Measurements from ENCODE around the gene UAP1. TPM values are rescaled to one million over a fixed set of nuclear protein-coding genes. Genes with fewer than 3 reads are reported as not detected.

The UAP1 gene
- total and polyA plus RNA-seq, 2 donors = 21.9 to 56.3 TPM

DNA sequence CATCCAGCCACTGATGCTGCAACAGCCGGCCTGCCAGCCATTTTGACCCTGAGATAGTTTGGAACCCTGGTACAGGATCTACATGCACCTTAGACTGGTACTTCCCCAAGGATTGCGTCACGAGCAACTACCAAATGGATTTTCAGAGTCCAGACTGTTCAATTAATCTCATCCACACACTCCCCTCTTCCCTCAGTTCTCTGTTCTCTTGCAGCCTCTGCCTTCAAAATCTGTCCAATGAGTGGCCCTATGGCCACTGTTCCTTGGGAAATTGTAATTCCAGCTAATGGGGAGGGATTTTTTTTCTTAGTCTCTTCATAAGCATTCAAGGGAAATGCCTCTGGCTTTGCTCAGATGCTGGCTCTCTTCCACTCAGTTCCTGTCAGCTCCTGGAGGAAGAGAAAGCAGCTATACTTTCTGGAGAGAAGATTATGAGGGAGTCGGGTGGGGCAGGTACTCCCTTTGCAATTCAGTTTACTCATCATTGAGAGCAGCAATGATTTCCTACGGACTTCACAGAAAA lies 19.8 kb upstream of the UAP1 start:
- H3K27ac ChIP-seq (ENCODE audit: low read depth in 1 of 2, low read length in 1 of 2) = no peak overlapping the region
- WGBS = 88% methylated on average over 5 of the region's 5 CpGs
- no peak for DNase-seq (ENCODE audit: low read depth in 6 of 9, low spot score in 9 of 9)

GRCh38 chr1:162543228-162543627 lies 18.3 kb upstream of the UAP1 start:
- WGBS = 81% methylated on average over 3 of the region's 3 CpGs
- no peaks in the 10 kb centered on the region for H3K9me3 ChIP-seq (ENCODE audit: control insufficient read depth in 2 of 2, insufficient read depth in 1 of 2, low read length in 1 of 2)
- H3K27me3 ChIP-seq (ENCODE audit: control insufficient read depth in 2 of 2, insufficient read depth in 1 of 2, low read length in 1 of 2) = no peaks in the 10 kb centered on the region

More for the DNA sequence above, 19.8 kb upstream of the UAP1 start:
- H3K4me1 ChIP-seq (ENCODE audit: control insufficient read depth in 2 of 2, insufficient read depth in 2 of 2, low read length in 2 of 2) = no peaks in the 10 kb centered on the region
- H3K9me3 ChIP-seq (ENCODE audit: control insufficient read depth in 2 of 2, insufficient read depth in 1 of 2, low read length in 1 of 2) = no peaks in the 10 kb centered on the region
- no peaks in the 10 kb centered on the region for H3K36me3 ChIP-seq (ENCODE audit: control insufficient read depth in 2 of 2, insufficient read depth in 2 of 2, low read length in 1 of 2)
- H3K4me3 ChIP-seq (ENCODE audit: low read length in 2 of 2) = no peak overlapping the region
- H3K27me3 ChIP-seq (ENCODE audit: control insufficient read depth in 2 of 2, insufficient read depth in 1 of 2, low read length in 1 of 2) = no peaks in the 10 kb centered on the region

GRCh38 chr1:162548170-162548569 lies 13.4 kb upstream of the UAP1 start:
- DNase-seq (ENCODE audit: low read depth in 6 of 9, low spot score in 9 of 9) = no peak
- WGBS = 97% methylated on average over 4 of the region's 4 CpGs
- Histone ChIP-seq H3K9me3 (ENCODE audit: control insufficient read depth in 2 of 2, insufficient read depth in 1 of 2, low read length in 1 of 2) (no peaks in the 10 kb centered on the region), H3K4me1 (ENCODE audit: control insufficient read depth in 2 of 2, insufficient read depth in 2 of 2, low read length in 2 of 2) (no peaks in the 10 kb centered on the region), H3K27me3 (ENCODE audit: control insufficient read depth in 2 of 2, insufficient read depth in 1 of 2, low read length in 1 of 2) (no peaks in the 10 kb centered on the region), H3K27ac (ENCODE audit: low read depth in 1 of 2, low read length in 1 of 2) (no peak overlapping the region), H3K4me3 (ENCODE audit: low read length in 2 of 2) (no peak overlapping the region), H3K36me3 (ENCODE audit: control insufficient read depth in 2 of 2, insufficient read depth in 2 of 2, low read length in 1 of 2) (no peaks in the 10 kb centered on the region)

More at GRCh38 chr1:162543228-162543627, 18.3 kb upstream of the UAP1 start:
- H3K36me3 ChIP-seq (ENCODE audit: control insufficient read depth in 2 of 2, insufficient read depth in 2 of 2, low read length in 1 of 2) = no peaks in the 10 kb centered on the region
- no peak for DNase-seq (ENCODE audit: low read depth in 6 of 9, low spot score in 9 of 9)
- H3K4me1 ChIP-seq (ENCODE audit: control insufficient read depth in 2 of 2, insufficient read depth in 2 of 2, low read length in 2 of 2) = no peaks in the 10 kb centered on the region
- no peak overlapping the region for H3K4me3 ChIP-seq (ENCODE audit: low read length in 2 of 2)
- no peak overlapping the region for H3K27ac ChIP-seq (ENCODE audit: low read depth in 1 of 2, low read length in 1 of 2)

GRCh38 chr1:162549001-162549400 lies 12.5 kb upstream of the UAP1 start:
- H3K4me3 ChIP-seq (ENCODE audit: low read length in 2 of 2) = no peak overlapping the region
- 94% methylated on average over 2 of the region's 2 CpGs for WGBS
- H3K27me3 ChIP-seq (ENCODE audit: control insufficient read depth in 2 of 2, insufficient read depth in 1 of 2, low read length in 1 of 2) = no peaks in the 10 kb centered on the region
- no peak overlapping the region for H3K27ac ChIP-seq (ENCODE audit: low read depth in 1 of 2, low read length in 1 of 2)
- DNase-seq (ENCODE audit: low read depth in 6 of 9, low spot score in 9 of 9) = no peak
- no peaks in the 10 kb centered on the region for H3K4me1 ChIP-seq (ENCODE audit: control insufficient read depth in 2 of 2, insufficient read depth in 2 of 2, low read length in 2 of 2)
- no peaks in the 10 kb centered on the region for H3K9me3 ChIP-seq (ENCODE audit: control insufficient read depth in 2 of 2, insufficient read depth in 1 of 2, low read length in 1 of 2)
- no peaks in the 10 kb centered on the region for H3K36me3 ChIP-seq (ENCODE audit: control insufficient read depth in 2 of 2, insufficient read depth in 2 of 2, low read length in 1 of 2)

GRCh38 chr1:162550925-162551324 lies 10.6 kb upstream of the UAP1 start:
- DNase-seq (ENCODE audit: low read depth in 6 of 9, low spot score in 9 of 9) = no peak
- 94% methylated on average over 1 of the region's 1 CpG for WGBS
- Histone ChIP-seq H3K4me1 (ENCODE audit: control insufficient read depth in 2 of 2, insufficient read depth in 2 of 2, low read length in 2 of 2) (no peaks in the 10 kb centered on the region), H3K4me3 (ENCODE audit: low read length in 2 of 2) (no peak overlapping the region), H3K9me3 (ENCODE audit: control insufficient read depth in 2 of 2, insufficient read depth in 1 of 2, low read length in 1 of 2) (no peaks in the 10 kb centered on the region), H3K36me3 (ENCODE audit: control insufficient read depth in 2 of 2, insufficient read depth in 2 of 2, low read length in 1 of 2) (no peaks in the 10 kb centered on the region), H3K27ac (ENCODE audit: low read depth in 1 of 2, low read length in 1 of 2) (no peak overlapping the region), H3K27me3 (ENCODE audit: control insufficient read depth in 2 of 2, insufficient read depth in 1 of 2, low read length in 1 of 2) (no peaks in the 10 kb centered on the region)

- Histone ChIP-seq H3K4me1 (ENCODE audit: control insufficient read depth in 2 of 2, insufficient read depth in 2 of 2, low read length in 2 of 2) (no peaks in the 10 kb centered on the region), H3K27me3 (ENCODE audit: control insufficient read depth in 2 of 2, insufficient read depth in 1 of 2, low read length in 1 of 2) (no peaks in the 10 kb centered on the region), H3K9me3 (ENCODE audit: control insufficient read depth in 2 of 2, insufficient read depth in 1 of 2, low read length in 1 of 2) (no peaks in the 10 kb centered on the region), H3K4me3 (ENCODE audit: low read length in 2 of 2) (no peak overlapping the region), H3K36me3 (ENCODE audit: control insufficient read depth in 2 of 2, insufficient read depth in 2 of 2, low read length in 1 of 2) (no peaks in the 10 kb centered on the region), H3K27ac (ENCODE audit: low read depth in 1 of 2, low read length in 1 of 2) (no peak overlapping the region)
- no peak for DNase-seq (ENCODE audit: low read depth in 6 of 9, low spot score in 9 of 9)
- WGBS = 91% methylated on average over 7 of the region's 7 CpGs
Observed at GRCh38 chr1:162551969-162552683, 9.4 kb upstream of the UAP1 start.

DNA sequence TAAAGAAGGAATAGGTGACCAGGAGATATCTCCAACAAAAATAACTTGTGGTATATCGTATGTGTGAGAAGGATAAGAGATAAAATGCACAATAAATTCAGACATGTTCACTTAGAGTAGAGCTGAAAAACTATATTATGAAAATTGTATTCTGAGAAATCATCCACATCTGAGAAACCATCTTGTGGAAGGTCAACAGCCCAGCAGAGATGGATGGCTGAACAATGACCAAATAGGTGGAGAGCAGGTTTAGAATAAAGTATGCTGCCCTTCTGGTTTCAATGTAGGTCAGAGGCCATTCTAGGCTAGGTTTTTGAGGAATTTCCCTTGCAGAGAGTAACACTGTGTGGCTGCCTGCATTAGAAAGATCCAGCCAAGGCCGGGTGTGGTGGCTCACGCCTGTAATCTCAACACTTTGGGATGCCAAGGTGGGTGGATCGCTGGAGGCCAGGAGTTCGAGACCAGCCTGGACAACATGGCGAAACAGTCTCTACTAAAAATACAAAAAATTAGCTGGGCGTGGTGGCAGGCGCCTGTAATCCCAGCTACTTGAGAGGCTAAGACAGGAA lies 8.8 kb upstream of the UAP1 start:
- no peaks in the 10 kb centered on the region for H3K27me3 ChIP-seq (ENCODE audit: control insufficient read depth in 2 of 2, insufficient read depth in 1 of 2, low read length in 1 of 2)
- DNase-seq (ENCODE audit: low read depth in 6 of 9, low spot score in 9 of 9) = no peak
- no peak overlapping the region for H3K4me3 ChIP-seq (ENCODE audit: low read length in 2 of 2)
- no peaks in the 10 kb centered on the region for H3K9me3 ChIP-seq (ENCODE audit: control insufficient read depth in 2 of 2, insufficient read depth in 1 of 2, low read length in 1 of 2)
- no peak overlapping the region for H3K27ac ChIP-seq (ENCODE audit: low read depth in 1 of 2, low read length in 1 of 2)
- 97% methylated on average over 8 of the region's 8 CpGs for WGBS
- no peaks in the 10 kb centered on the region for H3K36me3 ChIP-seq (ENCODE audit: control insufficient read depth in 2 of 2, insufficient read depth in 2 of 2, low read length in 1 of 2)
- no peaks in the 10 kb centered on the region for H3K4me1 ChIP-seq (ENCODE audit: control insufficient read depth in 2 of 2, insufficient read depth in 2 of 2, low read length in 2 of 2)

GRCh38 chr1:162554258-162554657 lies 7.3 kb upstream of the UAP1 start:
- WGBS = 96% methylated on average over 1 of the region's 1 CpG
- H3K4me1 ChIP-seq (ENCODE audit: control insufficient read depth in 2 of 2, insufficient read depth in 2 of 2, low read length in 2 of 2) = no peaks in the 10 kb centered on the region
- no peaks in the 10 kb centered on the region for H3K9me3 ChIP-seq (ENCODE audit: control insufficient read depth in 2 of 2, insufficient read depth in 1 of 2, low read length in 1 of 2)
- H3K27me3 ChIP-seq (ENCODE audit: control insufficient read depth in 2 of 2, insufficient read depth in 1 of 2, low read length in 1 of 2) = no peaks in the 10 kb centered on the region
- H3K36me3 ChIP-seq (ENCODE audit: control insufficient read depth in 2 of 2, insufficient read depth in 2 of 2, low read length in 1 of 2) = no peaks in the 10 kb centered on the region
- no peak for DNase-seq (ENCODE audit: low read depth in 6 of 9, low spot score in 9 of 9)
- H3K27ac ChIP-seq (ENCODE audit: low read depth in 1 of 2, low read length in 1 of 2) = no peak overlapping the region
- H3K4me3 ChIP-seq (ENCODE audit: low read length in 2 of 2) = no peak overlapping the region

GRCh38 chr1:162557536-162557935 lies 4.0 kb upstream of the UAP1 start:
- no peak for DNase-seq (ENCODE audit: low read depth in 6 of 9, low spot score in 9 of 9)
- H3K27ac ChIP-seq (ENCODE audit: low read depth in 1 of 2, low read length in 1 of 2) = no peak overlapping the region
- no peaks in the 10 kb centered on the region for H3K36me3 ChIP-seq (ENCODE audit: control insufficient read depth in 2 of 2, insufficient read depth in 2 of 2, low read length in 1 of 2)
- WGBS = 98% methylated on average over 3 of the region's 3 CpGs
- H3K9me3 ChIP-seq (ENCODE audit: control insufficient read depth in 2 of 2, insufficient read depth in 1 of 2, low read length in 1 of 2) = peaks cover 0 to 4% of the 10 kb centered on the region in 2 donors
- H3K4me1 ChIP-seq (ENCODE audit: control insufficient read depth in 2 of 2, insufficient read depth in 2 of 2, low read length in 2 of 2) = peaks cover 5 to 11% of the 10 kb centered on the region in 2 donors
- no peak overlapping the region for H3K4me3 ChIP-seq (ENCODE audit: low read length in 2 of 2)
- H3K27me3 ChIP-seq (ENCODE audit: control insufficient read depth in 2 of 2, insufficient read depth in 1 of 2, low read length in 1 of 2) = peaks cover 0 to 2% of the 10 kb centered on the region in 2 donors
